CD4-positive, alpha-beta T cell treated with Interleukin-6 for 4 hours (primary cell): Measurements from ENCODE around the gene SYT3.

ENCODE experiments used
- DNase-seq: peaks from one replicate; pipeline ENCODE4 v3.0.0-alpha.2; 2020; ENCODE audit warnings: mixed read lengths

The SYT3 gene

GRCh38 chr19:50639121-50640112 is at the start of gene SYT3:
TSS of gene SYT3 (minus strand) at chr19:50639881. CDS start at chr19:50637411, 2,470 bp downstream.
- peak; percentile 50 for DNase-seq

- no peak for DNase-seq
Observed at GRCh38 chr19:50688766-50689165, 49.1 kb upstream of the SYT3 start.

- DNase-seq, result no peak
Observed at GRCh38 chr19:50686310-50687032, 46.8 kb upstream of the SYT3 start.

GRCh38 chr19:50679177-50680125 is 39.8 kb upstream of the SYT3 start:
- DNase-seq, result peak; percentile 67

- no peak for DNase-seq
Observed at GRCh38 chr19:50678323-50678722, 38.6 kb upstream of the SYT3 start.

- no peak for DNase-seq
Observed at GRCh38 chr19:50677636-50678035, 38.0 kb upstream of the SYT3 start.

GRCh38 chr19:50676625-50677197 is 37.0 kb upstream of the SYT3 start:
- DNase-seq, result no peak

GRCh38 chr19:50673118-50673517 is 33.4 kb upstream of the SYT3 start:
- DNase-seq, result no peak

GRCh38 chr19:50670102-50670380 is 30.4 kb upstream of the SYT3 start:
- DNase-seq, result no peak

- DNase-seq, result peak; percentile 42
Observed at GRCh38 chr19:50669302-50670101, 29.8 kb upstream of the SYT3 start.

GRCh38 chr19:50668879-50669278 is 29.2 kb upstream of the SYT3 start:
- DNase-seq, result no peak

- no peak for DNase-seq
Observed at GRCh38 chr19:50668416-50668815, 28.7 kb upstream of the SYT3 start.

GRCh38 chr19:50667759-50668231 is 28.1 kb upstream of the SYT3 start:
- DNase-seq, result no peak

GRCh38 chr19:50667177-50667758 is 27.6 kb upstream of the SYT3 start:
- DNase-seq, result no peak

GRCh38 chr19:50666346-50667176 is 26.9 kb upstream of the SYT3 start:
- no peak for DNase-seq

- no peak for DNase-seq
Observed at GRCh38 chr19:50664204-50664603, 24.5 kb upstream of the SYT3 start.

- no peak for DNase-seq
Observed at GRCh38 chr19:50663482-50663790, 23.8 kb upstream of the SYT3 start.

GRCh38 chr19:50662651-50663481 is 23.2 kb upstream of the SYT3 start:
- no peak for DNase-seq
